Ascending aorta (tissue), 2 donors: ENCODE data around the gene KSR1. TPM values are rescaled to one million over a fixed set of nuclear protein-coding genes. Genes with fewer than 3 reads are reported as not detected.
A peak's percentile ranks its signal among the peaks of the same experiment; 100 is the strongest.

Source experiments
- DNase-seq, 2 donors: peaks; one replicate each; pipeline ENCODE4 v3.0.0-alpha.2; 2019; ENCODE audit warnings: low spot score in 2 of 2
- H3K27ac ChIP-seq, 2 donors: fragments of 200-600 bp; sonication (generic); one replicate each; pipeline ENCODE4 v1.5.1; 2016 to 2017; ENCODE audit warnings: mild to moderate bottlenecking in 1 of 2
- H3K27me3 ChIP-seq: fragments of 200-600 bp; sonication (generic); one replicate; pipeline ENCODE4 v1.5.1; 2017
- H3K36me3 ChIP-seq, 2 donors: fragments of 200-600 bp; sonication (generic); one replicate each; pipeline ENCODE4 v1.5.1; 2016
- H3K4me1 ChIP-seq, 2 donors: fragments of 200-600 bp; sonication (generic); one replicate each; pipeline ENCODE4 v1.5.1; 2016 to 2017; ENCODE audit warnings: mild to moderate bottlenecking in 1 of 2
- H3K4me3 ChIP-seq, 2 donors: fragments of 200-600 bp; sonication (generic); one replicate each; pipeline ENCODE4 v1.5.1; 2016 to 2017; ENCODE audit warnings: mild to moderate bottlenecking in 1 of 2
- H3K9me3 ChIP-seq, 2 donors: fragments of 200-600 bp; sonication (generic); one replicate each; pipeline ENCODE4 v1.5.1; 2016
- intact Hi-C: fragments of 100-400 bp; cut with DNase I; formaldehyde crosslinking; loops from one replicate; pipeline ENCODE4 v1.15.1; 2023
- total RNA-seq: library from RNA; depleted of rRNA; stranded (reverse); fragments of >200 nt; gene quantifications from one replicate; pipeline ENCODE4 v1.1.0, GENCODE V29; 2016
- TF ChIP-seq, protein P1 (sequence below), 3 experiments: fragments of 200-600 bp in 2 of 3; fragments of 450-650 bp in 1 of 3; sonication (generic) in 2 of 3; IDR thresholded peaks; one replicate each; pipeline ENCODE4 v1.5.1; 2016 to 2019; ENCODE audit warnings: antibody characterized with exemption in 3 of 3, mild to moderate bottlenecking in 1 of 3, moderate library complexity in 1 of 3

KSR1 gene
- total RNA-seq, 1 donor from 2014 or later, result 42.6 TPM

DNA sequence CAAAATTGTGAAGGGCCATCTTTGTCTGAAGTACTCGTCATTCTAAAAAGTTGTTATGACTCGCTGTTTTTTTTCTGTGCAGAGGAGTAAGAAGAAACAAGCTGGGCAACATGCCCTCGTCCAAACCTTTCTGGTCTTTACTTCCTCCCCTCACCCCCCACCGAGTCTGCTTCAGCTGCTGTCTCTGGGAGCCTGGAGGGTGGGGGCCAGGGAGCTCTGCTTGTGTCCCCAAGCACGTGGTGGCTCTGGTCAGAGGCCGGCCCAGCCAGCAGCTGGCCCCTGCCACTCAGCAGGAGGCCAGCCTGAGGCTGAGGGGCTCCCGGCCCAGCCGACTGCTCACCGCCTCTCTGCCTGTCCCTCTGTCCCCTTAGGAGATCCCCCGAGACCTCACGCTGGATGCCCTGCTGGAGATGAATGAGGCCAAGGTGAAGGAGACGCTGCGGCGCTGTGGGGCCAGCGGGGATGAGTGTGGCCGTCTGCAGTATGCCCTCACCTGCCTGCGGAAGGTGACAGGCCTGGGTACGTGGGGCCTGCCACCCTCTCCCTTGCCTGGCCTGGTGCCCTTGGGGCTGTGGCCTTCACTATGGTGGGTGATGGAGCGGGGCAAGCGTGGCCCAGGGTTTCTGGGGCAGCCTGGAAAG lies 121.0 kb downstream of the KSR1 start:
- Histone ChIP-seq H3K9me3 (no peaks in the 10 kb centered on the region), H3K27me3 (no peaks in the 10 kb centered on the region), H3K4me3 (no peak overlapping the region), H3K36me3 (no peaks in the 10 kb centered on the region), H3K4me1 (no peaks in the 10 kb centered on the region), H3K27ac (peak overlapping the region; percentile 58 to 81)
- intact Hi-C loops, result no loop called here
- no peak for DNase-seq
- TF ChIP-seq, protein P1, sequence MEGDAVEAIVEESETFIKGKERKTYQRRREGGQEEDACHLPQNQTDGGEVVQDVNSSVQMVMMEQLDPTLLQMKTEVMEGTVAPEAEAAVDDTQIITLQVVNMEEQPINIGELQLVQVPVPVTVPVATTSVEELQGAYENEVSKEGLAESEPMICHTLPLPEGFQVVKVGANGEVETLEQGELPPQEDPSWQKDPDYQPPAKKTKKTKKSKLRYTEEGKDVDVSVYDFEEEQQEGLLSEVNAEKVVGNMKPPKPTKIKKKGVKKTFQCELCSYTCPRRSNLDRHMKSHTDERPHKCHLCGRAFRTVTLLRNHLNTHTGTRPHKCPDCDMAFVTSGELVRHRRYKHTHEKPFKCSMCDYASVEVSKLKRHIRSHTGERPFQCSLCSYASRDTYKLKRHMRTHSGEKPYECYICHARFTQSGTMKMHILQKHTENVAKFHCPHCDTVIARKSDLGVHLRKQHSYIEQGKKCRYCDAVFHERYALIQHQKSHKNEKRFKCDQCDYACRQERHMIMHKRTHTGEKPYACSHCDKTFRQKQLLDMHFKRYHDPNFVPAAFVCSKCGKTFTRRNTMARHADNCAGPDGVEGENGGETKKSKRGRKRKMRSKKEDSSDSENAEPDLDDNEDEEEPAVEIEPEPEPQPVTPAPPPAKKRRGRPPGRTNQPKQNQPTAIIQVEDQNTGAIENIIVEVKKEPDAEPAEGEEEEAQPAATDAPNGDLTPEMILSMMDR (IDR thresholded peaks at IDR 0.05), result no peak

DNA sequence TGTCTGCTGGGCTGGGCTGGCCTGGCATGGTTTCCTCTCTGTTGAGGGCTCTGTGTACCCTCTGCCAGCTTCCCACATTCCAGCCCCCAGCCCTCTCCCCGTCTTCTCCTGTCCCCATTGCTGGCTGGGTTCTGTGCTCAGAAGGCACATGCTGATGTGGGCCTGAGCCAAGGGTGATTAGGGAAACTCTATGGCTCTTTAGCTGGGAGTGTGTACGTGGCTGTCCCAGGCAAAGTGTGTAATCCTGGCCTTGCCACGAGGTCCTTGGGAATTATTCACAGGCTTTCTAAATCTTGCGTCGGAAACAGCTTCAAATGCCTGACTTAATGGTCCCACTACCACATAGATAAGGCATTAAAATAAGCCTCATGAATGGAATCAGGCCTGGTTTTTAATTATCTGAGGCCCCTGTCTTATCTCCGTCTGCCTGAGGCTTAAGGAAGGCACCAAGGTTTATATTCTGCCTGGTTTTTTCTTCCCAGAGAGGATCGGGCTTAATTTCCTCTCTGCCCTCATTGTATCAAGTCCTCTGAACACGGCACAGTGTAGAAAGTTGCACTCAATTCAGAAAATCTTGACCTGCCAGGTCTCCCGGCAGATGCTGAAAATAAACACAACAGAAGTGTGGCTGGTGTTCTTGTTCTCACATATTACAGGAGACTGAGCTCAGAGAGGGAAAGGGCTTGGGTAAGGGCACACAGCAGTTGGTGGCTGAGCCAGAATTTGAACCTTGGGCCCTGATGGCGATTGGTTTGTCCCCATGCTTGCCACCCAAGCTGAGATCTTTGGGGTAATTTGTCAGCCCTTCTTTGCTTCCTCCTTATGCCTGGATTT lies 121.9 kb downstream of the KSR1 start:
- peak overlapping the region; percentile 58 to 81 for H3K27ac ChIP-seq
- no peaks in the 10 kb centered on the region for H3K9me3 ChIP-seq
- H3K4me3 ChIP-seq, result no peak overlapping the region
- no peak for DNase-seq
- H3K4me1 ChIP-seq, result no peaks in the 10 kb centered on the region
- TF ChIP-seq, protein P1 (IDR thresholded peaks at IDR 0.05), result no peak
- H3K27me3 ChIP-seq, result no peaks in the 10 kb centered on the region
- no peaks in the 10 kb centered on the region for H3K36me3 ChIP-seq
- intact Hi-C loops, result no loop called here

DNA sequence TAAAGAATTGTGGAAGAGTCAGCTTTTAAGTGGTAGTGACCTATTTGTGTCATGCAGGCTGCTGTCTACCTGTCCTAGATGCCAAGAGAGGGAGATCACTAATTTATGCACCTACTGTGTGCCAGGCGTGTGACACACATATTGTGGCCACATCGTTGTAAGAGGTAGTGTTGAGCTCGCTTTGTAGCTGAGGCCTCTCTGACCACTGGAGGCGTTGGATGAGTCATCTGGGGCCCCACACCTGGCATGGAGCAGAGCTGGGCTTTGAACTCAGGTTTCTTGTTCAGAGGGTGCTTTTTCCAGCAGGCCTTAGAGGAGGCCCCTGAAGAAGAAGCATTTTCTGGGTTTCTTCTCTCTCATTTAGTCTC lies 122.5 kb downstream of the KSR1 start:
- Histone ChIP-seq H3K4me1 (no peaks in the 10 kb centered on the region), H3K36me3 (no peaks in the 10 kb centered on the region), H3K4me3 (no peak overlapping the region), H3K27me3 (no peaks in the 10 kb centered on the region), H3K27ac (peak overlapping the region in 1 of 2 donors; percentile 81), H3K9me3 (no peaks in the 10 kb centered on the region)
- intact Hi-C loops, result no loop called here
- no peak for DNase-seq
- TF ChIP-seq, protein P1 (IDR thresholded peaks at IDR 0.05), result no peak

DNA sequence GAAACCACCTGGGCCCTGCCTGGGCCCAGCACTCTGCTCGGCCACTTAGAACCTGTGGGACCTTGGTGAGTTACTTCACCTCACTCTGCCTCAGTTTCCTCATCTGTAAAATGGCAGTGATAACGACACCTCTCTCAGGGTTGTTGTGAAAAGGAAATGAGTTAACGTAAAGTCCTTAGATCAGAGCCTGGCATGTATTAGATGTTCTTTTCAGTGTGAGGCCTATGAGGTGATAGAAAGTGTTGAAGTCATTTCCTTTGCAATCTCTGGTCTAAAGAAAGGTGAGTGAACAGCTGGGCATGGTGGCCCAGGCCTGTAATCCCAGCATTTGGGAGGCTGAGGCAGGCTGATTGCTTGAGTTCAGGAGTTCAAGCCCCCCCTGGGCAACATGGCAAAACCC lies 123.1 kb downstream of the KSR1 start:
- Histone ChIP-seq H3K27ac (no peak overlapping the region), H3K4me1 (no peaks in the 10 kb centered on the region), H3K36me3 (no peaks in the 10 kb centered on the region), H3K27me3 (no peaks in the 10 kb centered on the region), H3K4me3 (no peak overlapping the region), H3K9me3 (no peaks in the 10 kb centered on the region)
- TF ChIP-seq, protein P1 (IDR thresholded peaks at IDR 0.05), result no peak
- no peak for DNase-seq
- intact Hi-C loops, result no loop called here

DNA sequence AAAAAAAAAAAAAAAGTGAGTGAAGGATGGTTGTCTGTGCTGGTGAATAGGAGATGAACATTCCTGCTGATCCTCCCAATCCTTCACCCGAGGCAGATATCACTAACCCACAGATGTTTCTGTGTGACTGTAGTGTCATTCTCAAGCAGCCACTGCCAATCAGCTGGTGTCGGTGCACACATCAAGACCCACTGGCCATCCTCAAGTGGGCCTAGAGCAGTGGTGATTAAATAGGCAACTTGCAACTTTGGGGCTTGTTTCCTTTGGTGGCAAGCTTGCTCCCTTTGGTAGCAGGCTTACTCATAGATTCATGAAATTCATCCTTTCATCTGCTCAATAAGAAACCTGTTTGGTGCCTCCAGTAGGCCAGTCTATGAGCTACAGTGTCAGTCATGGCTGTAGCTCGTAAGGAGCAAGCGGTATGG lies 123.7 kb downstream of the KSR1 start:
- intact Hi-C loops, result no loop called here
- Histone ChIP-seq H3K27ac (no peak overlapping the region), H3K9me3 (no peaks in the 10 kb centered on the region), H3K36me3 (no peaks in the 10 kb centered on the region), H3K4me1 (no peaks in the 10 kb centered on the region), H3K4me3 (no peak overlapping the region), H3K27me3 (no peaks in the 10 kb centered on the region)
- no peak for DNase-seq
- TF ChIP-seq, protein P1 (IDR thresholded peaks at IDR 0.05), result no peak
